ENCODE data around the gene MUC12.
A peak's percentile ranks its signal among the peaks of the same experiment; 100 is the strongest.
"Not testable (repeated sequence)": the region's sequence is repeated elsewhere in the genome, so short reads cannot be mapped to it uniquely, and the experiment has no call there.

The MUC12 gene

GRCh38 chr7:100992280-100992679 lies 22.9 kb downstream of the MUC12 start:
- DNase-seq (ENCODE audit: low read depth in 2 of 2), result not testable (repeated sequence)

DNA sequence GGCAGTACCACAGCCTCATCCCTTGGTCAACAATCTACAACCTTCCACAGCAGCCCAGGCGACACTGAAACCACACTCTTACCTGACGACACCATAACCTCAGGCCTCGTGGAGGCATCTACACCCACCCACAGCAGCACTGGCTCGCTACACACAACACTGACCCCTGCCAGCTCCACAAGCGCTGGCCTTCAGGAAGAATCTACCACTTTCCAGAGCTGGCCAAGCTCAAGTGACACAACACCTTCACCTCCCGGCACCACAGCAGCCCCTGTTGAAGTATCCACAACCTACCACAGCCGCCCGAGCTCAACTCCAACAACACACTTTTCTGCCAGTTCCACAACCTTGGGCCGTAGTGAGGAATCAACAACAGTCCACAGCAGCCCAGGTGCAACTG lies 25.3 kb downstream of the MUC12 start:
- DNase-seq (ENCODE audit: low read depth in 2 of 2), result not testable (repeated sequence)

GRCh38 chr7:100998530-100998929 lies 29.2 kb downstream of the MUC12 start:
- not testable (repeated sequence) for DNase-seq (ENCODE audit: low read depth in 2 of 2)

GRCh38 chr7:100999334-100999733 lies 30.0 kb downstream of the MUC12 start:
- not testable (repeated sequence) for DNase-seq (ENCODE audit: low read depth in 2 of 2)

DNA sequence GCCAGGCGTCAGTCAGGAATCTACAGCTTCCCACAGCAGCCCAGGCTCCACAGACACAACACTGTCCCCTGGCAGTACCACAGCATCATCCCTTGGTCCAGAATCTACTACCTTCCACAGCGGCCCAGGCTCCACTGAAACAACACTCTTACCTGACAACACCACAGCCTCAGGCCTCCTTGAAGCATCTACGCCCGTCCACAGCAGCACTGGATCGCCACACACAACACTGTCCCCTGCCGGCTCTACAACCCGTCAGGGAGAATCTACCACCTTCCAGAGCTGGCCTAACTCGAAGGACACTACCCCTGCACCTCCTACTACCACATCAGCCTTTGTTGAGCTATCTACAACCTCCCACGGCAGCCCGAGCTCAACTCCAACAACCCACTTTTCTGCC lies 30.7 kb downstream of the MUC12 start:
- DNase-seq (ENCODE audit: low read depth in 2 of 2), result not testable (repeated sequence)

GRCh38 chr7:101002333-101002732 lies 33.0 kb downstream of the MUC12 start:
- not testable (repeated sequence) for DNase-seq (ENCODE audit: low read depth in 2 of 2)

DNA sequence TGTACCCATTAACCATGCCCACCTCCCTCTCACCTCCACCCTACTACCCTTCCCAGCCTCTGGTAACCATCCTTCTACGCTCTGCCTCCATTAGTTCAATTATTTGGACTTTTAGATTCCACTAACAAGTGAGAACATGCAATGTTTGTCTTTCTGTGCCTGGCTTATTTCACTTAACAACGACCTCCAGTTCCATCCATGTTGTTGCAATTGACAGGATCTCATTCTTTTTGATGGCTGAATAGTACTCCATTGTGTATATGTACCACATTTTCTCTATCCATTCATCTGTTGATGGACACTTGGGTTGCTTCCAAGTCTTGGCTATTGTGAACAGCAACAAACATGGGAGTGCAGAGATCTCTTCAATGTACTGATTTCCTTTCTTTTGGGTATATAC lies 38.0 kb downstream of the MUC12 start:
- not testable (repeated sequence) for DNase-seq (ENCODE audit: low read depth in 2 of 2)

DNA sequence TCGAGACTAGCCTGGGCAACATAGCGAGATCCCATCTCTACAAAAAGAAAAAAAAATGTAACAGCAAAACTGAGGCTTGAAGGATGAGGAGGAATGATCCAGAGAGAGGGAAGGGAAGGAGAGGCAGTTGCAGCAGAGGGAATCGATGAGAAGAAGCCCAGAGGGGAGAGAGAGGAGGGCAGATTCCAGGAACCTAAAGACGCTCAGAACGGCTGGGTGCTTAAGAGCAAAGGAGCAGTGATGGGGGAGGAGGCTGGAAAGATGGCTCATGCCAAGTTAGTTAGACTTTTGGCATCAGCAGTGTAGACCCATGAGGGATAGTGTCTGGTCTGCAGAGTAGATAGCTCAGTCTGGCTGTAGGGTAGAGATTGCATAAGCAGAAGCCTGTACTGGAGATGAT lies 40.3 kb downstream of the MUC12 start:
- DNase-seq (ENCODE audit: low read depth in 2 of 2), result no peak

GRCh38 chr7:101012931-101013330 lies 43.6 kb downstream of the MUC12 start:
- DNase-seq (ENCODE audit: low read depth in 2 of 2), result no peak

- DNase-seq (ENCODE audit: low read depth in 2 of 2), result no peak
These were observed 46.3 kb downstream of the MUC12 start for GRCh38 chr7:101015626-101016025.

- peak; percentile 37 to 66 for DNase-seq (ENCODE audit: low read depth in 2 of 2)
These were observed 47.9 kb downstream of the MUC12 start for GRCh38 chr7:101017064-101017777.

DNA sequence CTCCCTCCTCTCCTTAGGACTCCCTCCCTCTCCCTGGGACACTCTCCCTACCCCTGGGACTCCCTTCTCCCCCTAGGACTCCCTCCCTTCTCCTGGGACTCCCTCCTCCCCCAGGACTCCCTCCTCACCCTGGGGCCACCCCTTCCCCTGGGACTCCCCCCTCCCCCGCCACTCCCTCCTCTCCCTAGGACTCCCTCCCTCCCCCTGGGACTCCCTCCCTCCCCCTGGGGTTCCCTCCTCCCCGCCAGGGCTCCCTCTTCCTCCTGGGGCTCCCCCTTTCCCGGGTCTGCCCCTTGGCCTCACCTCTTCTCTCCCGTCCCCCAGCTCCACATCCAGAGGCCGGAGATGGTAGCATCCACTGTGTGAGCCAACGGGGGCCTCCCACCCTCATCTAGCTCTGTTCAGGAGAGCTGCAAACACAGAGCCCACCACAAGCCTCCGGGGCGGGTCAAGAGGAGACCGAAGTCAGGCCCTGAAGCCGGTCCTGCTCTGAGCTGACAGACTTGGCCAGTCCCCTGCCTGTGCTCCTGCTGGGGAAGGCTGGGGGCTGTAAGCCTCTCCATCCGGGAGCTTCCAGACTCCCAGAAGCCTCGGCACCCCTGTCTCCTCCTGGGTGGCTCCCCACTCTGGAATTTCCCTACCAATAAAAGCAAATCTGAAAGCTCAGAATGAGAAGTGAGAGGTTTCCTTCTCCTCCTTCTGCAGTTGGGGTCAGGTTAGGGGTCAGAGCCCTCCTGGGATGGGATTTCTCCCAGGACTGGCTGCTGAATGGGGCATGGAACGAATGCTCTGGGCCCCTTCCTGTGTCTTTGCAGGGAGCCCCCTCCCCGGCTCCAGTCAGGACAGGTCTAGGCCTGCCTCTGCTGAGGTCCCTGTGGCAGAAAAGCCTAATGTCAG lies 49.2 kb downstream of the MUC12 start:
- DNase-seq (ENCODE audit: low read depth in 2 of 2), result no peak

DNA sequence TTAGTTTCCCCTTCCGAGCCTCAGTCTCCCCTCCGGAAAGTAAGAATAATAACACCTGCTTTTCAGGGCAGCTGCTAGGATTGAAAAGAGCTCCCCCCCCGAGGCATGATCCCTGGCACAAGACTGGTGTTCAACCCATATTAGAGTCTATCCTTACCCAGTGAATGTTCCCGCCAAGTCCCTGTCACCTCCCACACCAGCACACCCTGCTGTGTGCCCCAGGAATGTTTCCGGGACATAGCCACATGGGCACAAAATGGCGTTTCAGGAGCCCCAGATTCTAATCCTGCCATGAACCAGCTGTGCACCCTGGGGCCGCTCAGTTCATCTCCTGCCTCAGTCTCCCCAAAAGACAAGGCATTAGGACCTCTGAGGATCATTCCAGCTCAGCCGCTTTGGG lies 51.1 kb downstream of the MUC12 start:
- no peak for DNase-seq (ENCODE audit: low read depth in 2 of 2)

DNA sequence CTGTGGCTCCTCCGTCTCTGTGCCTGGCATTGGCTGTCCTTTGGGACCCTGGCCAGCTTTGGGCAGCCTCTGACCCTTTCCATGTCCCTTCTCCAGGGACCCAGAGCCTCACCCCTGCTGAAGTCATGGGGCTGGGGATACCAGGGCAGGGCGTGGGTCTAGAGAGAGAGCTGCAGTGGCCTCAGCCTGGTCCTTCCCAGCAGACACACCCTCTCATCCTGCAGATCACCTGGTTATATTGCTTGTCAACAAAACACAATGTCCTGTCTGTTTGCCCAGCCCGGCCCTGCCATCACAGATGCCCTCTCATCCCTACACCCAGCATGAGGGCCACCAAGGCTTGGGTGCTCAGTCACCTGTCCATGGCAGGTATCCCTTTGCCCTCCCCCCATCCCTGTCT lies 52.3 kb downstream of the MUC12 start:
- no peak for DNase-seq (ENCODE audit: low read depth in 2 of 2)

GRCh38 chr7:101023839-101024238 lies 54.5 kb downstream of the MUC12 start:
- DNase-seq (ENCODE audit: low read depth in 2 of 2), result no peak

GRCh38 chr7:101031082-101031481 lies 61.7 kb downstream of the MUC12 start:
- DNase-seq (ENCODE audit: low read depth in 2 of 2), result no peak

DNA sequence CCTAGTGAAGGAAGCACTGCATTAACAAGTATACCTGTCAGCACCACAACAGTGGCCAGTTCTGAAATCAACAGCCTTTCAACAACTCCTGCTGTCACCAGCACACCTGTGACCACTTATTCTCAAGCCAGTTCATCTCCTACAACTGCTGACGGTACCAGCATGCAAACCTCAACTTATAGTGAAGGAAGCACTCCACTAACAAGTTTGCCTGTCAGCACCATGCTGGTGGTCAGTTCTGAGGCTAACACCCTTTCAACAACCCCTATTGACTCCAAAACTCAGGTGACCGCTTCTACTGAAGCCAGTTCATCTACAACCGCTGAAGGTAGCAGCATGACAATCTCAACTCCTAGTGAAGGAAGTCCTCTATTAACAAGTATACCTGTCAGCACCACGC lies 66.6 kb downstream of the MUC12 start:
- DNase-seq (ENCODE audit: low read depth in 2 of 2), result no peak

GRCh38 chr7:101041283-101041682 lies 71.9 kb downstream of the MUC12 start:
- DNase-seq (ENCODE audit: low read depth in 2 of 2), result not testable (repeated sequence)

DNA sequence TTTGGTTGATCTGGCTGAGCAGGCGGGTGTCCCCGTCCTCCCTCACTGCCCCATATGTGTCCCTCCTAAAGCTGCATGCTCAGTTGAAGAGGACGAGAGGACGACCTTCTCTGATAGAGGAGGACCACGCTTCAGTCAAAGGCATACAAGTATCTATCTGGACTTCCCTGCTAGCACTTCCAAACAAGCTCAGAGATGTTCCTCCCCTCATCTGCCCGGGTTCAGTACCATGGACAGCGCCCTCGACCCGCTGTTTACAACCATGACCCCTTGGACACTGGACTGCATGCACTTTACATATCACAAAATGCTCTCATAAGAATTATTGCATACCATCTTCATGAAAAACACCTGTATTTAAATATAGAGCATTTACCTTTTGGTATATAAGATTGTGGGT lies 89.0 kb downstream of the MUC12 start:
- DNase-seq (ENCODE audit: low read depth in 2 of 2), result peak in 1 of 2 donors; percentile 8

DNA sequence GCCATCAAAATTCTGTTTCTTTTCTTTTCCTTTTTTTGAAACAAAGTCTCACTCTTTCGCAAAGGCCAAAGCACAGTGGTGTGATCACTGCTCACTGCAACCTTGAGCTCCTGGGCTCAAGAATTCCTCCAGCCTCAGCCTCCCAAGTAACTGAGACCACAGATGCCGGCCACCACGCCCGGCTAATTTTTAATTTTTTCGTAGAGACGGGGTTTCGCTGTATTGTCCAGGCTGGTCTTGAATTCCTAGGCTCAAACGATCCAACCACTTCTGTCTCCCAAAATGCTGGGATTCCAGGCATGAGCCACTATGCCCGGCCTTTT lies 90.2 kb downstream of the MUC12 start:
- no peak for DNase-seq (ENCODE audit: low read depth in 2 of 2)

GRCh38 chr7:101060992-101061391 lies 91.6 kb downstream of the MUC12 start:
- no peak for DNase-seq (ENCODE audit: low read depth in 2 of 2)

DNA sequence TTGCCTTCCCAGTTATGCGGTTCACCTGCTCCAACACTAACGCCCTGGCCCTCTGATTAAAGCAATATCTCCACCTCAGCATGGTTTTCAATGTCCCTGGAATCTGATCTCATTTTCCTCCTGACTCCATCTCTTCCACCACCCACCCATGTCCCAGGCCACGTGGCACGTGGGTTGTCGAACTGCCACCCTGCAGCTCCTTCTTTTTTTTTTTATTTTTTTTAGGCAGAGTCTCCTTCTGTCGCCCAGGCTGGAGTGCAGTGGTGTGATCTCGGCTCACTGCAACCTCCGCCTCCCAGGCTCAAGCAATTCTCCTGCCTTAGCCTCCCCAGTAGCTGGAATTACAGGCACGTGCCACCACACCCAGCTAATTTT lies 94.8 kb downstream of the MUC12 start:
- not testable (repeated sequence) for DNase-seq (ENCODE audit: low read depth in 2 of 2)

DNA sequence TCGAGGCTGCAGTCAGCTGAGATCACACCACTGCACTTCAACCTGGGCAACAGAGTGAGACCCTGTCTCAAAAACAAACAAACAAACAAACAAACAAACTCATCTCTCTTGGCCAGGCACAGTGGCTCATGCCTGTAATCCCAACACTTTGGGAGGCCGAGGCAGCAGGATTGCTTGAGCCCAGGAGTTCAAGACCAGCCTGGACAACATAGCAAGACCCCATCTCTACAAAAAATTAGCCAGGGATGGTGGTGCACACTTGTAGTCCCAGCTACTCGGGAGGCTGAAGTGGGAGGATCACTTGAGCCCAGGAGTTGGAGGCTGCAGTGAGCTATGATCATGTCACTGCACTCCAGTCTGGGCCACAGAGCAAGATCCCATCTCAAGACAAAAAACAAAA lies 95.8 kb downstream of the MUC12 start:
- DNase-seq (ENCODE audit: low read depth in 2 of 2), result not testable (repeated sequence)
